Sciatic nerve (tissue), 2 donors: ENCODE data around the gene SSNA1. TPM values are rescaled to one million over a fixed set of nuclear protein-coding genes. Genes with fewer than 3 reads are reported as not detected.
A peak's percentile ranks its signal among the peaks of the same experiment; 100 is the strongest.

Experiments
- ATAC-seq: fragments of 200-7000 bp; cut with Tn5 transposase; one replicate; pipeline ENCODE4 v1.9.1; 2020; ENCODE audit warnings: mild to moderate bottlenecking, moderate library complexity
- DNase-seq: peaks from one replicate; pipeline ENCODE4 v3.0.0-alpha.2; 2020; ENCODE audit warnings: low spot score
- intact Hi-C: fragments of 100-400 bp; cut with DNase I; formaldehyde crosslinking; loops from one replicate; pipeline ENCODE4 v1.14.2; 2022
- total RNA-seq: library from RNA; stranded (reverse); fragmentation: NEBNext Ultra II Directional; extraction: Animal tissue kit (Norgen Biotek cat#: 25700); gene quantifications from one replicate; pipeline ENCODE4 v1.2.1, GENCODE V29; 2021
- donor health status: DM: no; HTN: no; CAD: no.
- donor health status: DM: no; HTN: no; CAD: no.

Gene SSNA1
- total RNA-seq, 1 donor from 2014 or later, result 27.6 TPM

DNA sequence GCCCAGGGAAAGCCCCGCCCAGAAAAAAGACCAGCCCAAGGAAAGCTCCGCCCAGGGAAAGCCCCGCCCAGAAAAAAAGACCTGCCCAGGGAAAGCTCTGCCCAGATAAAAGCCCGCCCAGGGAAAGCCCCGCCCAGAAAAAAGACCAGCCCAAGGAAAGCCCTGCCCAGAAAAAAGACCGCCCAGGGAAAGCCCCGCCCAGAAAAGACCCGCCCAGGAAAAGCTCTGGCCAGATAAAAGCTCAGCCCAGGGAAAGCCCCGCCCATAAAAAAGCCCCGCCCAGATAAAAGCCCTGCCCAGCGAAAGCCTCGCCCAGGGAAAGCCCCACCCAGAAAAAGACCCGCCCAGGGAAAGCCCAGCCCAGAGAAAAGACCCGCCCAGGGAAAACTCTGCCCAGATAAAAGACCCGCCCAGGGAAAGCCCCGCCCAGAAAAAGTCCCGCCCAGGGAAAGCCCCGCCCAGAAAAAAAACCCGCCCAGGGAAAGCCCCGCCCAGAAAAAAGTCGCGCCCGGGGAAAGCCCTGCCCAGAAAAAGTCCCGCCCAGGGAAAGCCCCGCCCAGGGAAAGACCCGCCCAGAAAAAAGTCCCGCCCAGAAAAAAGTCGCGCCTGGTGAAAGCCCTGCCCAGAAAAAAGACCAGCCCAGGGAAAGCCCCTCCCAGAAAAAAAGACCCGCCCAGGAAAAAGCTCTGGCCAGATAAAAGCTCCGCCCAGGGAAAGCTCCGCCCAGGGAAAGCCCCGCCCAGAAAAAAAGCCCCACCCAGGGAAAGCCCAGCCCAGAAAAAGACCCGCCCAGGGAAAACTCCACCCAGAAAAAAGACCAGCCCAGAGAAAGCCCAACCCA is 37.6 kb upstream of the SSNA1 start:
- intact Hi-C loops, result no loop called here
- DNase-seq, result no peak
- no peak for ATAC-seq

DNA sequence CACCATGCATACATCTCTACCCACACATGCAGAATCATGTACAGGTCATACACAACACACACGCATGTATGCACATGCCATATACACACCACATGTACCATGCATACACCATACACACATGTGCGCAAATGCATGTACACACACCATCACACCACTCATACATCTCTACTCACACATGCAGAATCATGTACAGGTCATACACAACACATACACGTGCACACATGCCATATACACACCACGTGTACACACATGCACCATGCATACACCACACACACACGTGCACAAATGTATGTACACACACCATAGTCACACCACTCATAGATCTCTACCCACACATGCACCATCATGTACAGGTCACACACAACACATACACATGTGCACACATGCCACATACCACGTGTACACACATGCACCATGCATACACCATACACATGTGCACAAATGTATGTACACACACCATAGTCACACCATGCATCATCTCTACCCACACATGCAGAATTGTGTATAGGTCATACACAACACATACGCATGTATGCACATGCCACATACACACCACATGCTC is 35.6 kb upstream of the SSNA1 start:
- no peak for DNase-seq
- ATAC-seq, result no peak
- intact Hi-C loops, result no loop called here

DNA sequence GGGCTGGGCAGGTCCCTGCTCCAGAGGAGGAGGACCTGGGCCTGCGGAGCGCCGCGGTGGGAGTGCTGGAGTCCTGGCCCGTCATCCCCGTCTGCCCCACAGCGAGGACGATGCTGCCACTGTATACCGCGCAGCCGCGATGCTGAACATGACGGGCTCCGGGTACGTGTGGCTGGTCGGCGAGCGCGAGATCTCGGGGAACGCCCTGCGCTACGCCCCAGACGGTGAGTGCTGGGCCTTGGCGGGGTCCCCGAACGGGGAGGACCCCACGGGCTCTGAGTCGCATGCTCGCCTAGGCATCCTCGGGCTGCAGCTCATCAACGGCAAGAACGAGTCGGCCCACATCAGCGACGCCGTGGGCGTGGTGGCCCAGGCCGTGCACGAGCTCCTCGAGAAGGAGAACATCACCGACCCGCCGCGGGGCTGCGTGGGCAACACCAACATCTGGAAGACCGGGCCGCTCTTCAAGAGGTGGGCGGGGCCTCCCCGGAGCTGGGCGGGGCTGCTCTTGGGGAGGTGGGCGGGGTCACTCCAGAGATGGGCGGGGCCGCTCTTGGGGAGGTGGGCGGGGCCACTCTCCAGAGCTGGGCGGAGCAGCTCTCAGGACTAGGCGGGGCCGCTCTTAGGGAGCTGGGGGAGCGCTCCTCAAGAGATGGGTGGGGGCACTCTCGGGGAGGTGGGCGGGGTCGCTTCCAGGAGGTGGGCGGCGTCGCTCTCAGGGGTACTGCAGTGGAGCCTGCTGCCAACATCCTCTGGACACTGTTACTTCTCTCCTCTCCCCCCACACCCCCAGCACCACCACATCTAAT is 31.7 kb upstream of the SSNA1 start:
- ATAC-seq (peak; percentile 75), DNase-seq (no peak)
- intact Hi-C loops, result no loop called here

DNA sequence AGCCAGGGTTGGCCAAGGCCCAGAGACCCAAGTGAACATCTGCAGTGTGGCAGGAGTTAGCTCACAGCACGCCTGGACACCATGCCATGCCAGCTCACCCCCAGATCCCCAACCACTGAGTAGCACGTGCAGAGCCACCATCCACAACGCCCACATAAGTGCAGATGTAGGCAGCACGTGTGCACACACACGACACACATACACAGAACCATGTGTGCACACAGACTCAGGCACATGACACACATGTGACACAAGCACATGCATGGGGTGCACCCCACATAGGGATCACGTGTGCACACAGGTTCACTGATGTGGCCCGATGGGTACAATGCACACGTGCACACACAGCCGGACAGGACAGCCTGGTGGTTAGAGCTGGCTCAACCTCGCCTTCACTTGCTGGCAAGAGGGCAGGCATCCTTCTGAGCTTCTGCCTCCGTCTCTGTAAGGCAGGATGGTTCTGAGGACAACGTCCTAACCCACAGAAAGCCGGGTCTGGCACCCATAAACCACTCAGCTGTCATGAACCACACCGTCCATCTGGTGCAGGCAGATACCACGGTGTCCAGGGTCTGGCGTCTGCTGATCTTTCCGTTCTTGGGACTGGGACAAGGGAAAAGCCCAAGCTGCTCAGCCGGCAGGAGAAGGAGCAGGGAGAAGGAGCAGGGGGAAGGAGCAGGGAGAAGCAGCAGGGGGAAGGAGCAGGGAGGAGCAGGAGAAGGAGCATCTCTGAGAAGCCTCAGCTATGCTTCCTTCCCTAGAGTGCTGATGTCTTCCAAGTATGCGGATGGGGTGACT is 30.7 kb upstream of the SSNA1 start:
- ATAC-seq (no peak), DNase-seq (no peak)
- intact Hi-C loops, result no loop called here

DNA sequence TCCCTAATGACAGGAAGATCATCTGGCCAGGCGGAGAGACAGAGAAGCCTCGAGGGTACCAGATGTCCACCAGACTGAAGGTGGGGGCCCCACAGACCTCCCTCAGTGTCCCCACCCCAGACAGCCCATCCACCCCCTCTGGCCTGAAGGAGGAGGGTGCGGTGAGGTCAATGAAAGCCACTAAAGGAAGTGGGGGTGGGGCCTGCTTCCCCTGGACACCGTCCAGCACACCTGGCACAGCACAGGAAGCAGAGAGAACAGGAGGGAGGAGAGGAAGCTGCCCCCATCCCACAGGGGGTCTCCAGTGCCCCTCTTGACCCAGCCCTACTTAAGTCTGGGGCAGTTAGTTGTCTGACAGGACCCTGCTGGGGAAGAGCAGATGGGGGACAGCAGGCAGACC is 29.9 kb upstream of the SSNA1 start:
- intact Hi-C loops, result no loop called here
- DNase-seq (no peak), ATAC-seq (no peak)

DNA sequence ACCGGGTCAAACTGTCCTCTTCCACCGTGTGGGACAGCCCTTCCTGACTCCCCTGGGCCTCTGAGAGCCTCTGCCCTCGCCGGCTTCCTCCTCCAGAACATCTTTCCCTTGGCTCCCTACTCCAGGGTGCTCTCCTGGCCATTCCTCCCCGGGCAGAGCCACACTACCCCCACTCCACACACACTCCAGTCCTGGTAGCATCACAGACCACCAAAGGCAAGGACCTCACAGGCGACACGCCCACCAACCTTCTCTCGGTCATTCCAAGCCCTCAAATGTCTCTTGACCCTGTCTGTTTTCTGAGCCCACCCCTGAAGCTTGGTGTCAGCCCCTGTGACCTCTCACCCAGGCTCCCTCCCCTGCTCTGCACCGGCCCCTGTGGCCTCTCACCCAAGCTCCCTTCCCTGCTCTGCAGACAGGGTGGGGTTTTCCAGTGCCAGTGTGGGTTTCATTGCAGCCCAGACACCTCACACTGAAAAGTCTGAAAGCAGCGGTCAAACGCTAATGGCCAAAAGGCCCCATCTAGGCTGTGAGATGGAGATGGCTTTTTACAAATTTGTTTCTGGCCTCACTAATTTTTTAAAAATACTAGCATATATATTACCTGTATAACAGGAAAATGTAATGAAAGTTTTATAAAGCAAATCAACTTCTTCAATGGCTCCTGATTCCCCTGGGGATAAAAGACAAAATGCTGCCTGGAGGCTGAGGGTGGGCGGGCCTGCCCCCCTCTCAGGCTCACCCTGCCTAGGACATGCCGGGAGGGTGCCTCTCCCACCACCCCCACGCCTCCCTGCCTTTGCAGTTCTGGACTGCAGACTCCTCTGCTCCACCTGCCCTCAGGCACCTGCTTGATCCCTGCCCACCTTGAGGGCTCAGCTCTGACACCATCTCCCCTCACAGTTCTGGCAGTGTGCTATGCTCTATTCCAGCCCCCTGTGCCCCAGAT is 29.1 kb upstream of the SSNA1 start:
- DNase-seq (no peak), ATAC-seq (no peak)
- intact Hi-C loops, result no loop called here

DNA sequence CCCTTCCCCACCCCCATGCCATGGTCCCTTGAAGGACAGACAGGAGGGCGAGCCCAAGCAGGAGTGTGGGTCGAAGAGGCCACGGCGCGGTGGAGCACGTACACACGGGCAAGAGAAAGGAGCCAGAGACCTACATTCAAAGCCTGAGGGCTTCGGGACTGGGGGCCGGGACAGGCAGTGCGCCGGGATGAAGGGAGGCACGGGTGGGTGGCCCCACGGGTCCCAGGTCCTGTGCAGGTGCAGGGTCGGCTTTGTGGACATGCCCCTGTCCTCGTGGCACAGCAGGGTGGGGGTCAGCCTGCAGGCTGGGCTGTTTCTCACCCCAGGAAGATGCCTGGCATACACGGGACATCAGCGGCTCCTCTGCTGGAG is 28.4 kb upstream of the SSNA1 start:
- ATAC-seq, result no peak
- no peak for DNase-seq
- intact Hi-C loops, result no loop called here

DNA sequence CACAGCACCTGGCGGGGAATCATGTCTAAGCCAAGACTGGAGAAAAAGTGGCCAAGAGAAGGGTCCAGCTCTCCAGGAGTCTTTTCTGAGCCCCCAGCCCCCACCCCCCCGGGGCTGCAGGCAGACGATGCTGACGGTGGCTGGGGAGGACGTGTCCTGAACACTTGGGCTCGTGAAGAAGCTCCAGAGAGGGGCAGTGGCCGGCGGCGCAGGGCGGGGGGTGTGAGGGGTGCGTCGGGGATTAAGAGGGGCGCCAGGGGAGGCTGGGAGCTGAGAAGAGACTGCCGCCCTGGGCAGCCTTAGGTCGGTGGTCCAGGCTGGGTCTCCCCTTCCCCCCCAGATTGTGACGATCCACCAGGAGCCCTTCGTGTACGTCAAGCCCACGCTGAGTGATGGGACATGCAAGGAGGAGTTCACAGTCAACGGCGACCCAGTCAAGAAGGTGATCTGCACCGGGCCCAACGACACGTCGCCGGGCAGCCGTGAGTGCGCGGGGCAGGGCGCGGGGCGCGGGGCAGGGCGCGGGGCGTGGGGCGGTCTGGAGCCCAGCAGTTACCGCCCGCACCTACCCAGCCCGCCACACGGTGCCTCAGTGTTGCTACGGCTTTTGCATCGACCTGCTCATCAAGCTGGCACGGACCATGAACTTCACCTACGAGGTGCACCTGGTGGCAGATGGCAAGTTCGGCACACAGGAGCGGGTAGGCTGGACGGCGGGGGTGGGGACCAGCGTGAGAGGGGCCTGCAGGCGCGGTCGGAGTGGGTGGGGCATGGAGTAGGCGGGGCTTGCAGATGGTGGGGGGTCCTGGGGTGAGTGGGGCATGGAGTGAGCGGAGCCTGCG is 27.5 kb upstream of the SSNA1 start:
- no peak for ATAC-seq
- intact Hi-C loops, result no loop called here
- no peak for DNase-seq

DNA sequence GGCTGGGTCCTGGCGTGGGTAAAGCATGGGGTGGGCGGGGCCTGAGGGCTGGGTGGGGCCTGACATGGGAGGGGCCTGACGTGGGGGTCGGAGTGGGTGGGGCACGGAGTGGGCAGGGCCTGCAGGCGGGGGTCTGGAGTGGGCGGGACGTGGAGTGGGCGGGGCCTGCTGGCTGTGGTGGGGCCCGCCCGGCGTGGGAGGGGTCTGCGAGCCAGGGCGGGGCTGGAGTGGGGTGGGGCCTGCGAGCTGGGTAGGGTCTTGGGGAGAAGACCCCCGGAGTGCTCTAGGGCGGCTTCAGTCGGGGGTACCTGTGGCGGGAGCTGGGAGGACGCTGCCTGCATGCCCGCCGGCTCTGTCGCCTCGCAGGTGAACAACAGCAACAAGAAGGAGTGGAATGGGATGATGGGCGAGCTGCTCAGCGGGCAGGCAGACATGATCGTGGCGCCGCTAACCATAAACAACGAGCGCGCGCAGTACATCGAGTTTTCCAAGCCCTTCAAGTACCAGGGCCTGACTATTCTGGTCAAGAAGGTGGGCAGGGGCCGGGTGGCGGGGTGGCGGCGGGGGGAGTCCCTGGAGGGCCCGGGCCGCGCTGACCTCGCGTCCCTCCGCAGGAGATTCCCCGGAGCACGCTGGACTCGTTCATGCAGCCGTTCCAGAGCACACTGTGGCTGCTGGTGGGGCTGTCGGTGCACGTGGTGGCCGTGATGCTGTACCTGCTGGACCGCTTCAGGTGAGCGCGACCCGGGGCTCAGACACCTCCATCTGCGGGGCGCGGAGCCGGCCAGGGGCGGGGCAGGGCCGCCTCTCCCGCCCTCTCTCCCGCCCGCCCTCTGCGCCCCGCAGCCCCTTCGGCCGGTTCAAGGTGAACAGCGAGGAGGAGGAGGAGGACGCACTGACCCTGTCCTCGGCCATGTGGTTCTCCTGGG is 26.7 kb upstream of the SSNA1 start:
- ATAC-seq, result no peak
- no peak for DNase-seq
- intact Hi-C loops, result no loop called here

DNA sequence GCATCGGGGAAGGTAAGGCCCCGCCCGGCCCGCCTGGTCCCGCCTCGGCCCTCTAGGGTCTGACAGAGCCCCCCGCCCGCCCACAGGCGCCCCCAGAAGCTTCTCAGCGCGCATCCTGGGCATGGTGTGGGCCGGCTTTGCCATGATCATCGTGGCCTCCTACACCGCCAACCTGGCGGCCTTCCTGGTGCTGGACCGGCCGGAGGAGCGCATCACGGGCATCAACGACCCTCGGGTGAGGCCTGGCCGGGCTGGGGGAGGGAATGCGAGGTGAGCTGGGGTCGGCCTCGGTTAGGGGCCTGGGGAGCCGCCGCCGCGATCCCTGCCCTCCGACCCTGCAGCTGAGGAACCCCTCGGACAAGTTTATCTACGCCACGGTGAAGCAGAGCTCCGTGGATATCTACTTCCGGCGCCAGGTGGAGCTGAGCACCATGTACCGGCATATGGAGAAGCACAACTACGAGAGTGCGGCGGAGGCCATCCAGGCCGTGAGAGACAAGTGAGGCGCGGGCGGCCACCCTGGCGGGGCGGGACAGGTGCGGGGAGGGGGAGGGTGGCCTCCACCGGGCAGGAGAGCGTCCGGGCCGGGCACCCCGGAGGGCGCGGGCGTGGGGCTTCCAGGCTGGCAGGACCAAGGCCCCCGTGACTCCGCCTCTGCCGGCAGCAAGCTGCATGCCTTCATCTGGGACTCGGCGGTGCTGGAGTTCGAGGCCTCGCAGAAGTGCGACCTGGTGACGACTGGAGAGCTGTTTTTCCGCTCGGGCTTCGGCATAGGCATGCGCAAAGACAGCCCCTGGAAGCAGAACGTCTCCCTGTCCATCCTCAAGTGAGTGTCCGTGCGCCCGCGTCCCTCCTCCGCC is 25.7 kb upstream of the SSNA1 start:
- DNase-seq (no peak), ATAC-seq (no peak)
- intact Hi-C loops, result no loop called here

DNA sequence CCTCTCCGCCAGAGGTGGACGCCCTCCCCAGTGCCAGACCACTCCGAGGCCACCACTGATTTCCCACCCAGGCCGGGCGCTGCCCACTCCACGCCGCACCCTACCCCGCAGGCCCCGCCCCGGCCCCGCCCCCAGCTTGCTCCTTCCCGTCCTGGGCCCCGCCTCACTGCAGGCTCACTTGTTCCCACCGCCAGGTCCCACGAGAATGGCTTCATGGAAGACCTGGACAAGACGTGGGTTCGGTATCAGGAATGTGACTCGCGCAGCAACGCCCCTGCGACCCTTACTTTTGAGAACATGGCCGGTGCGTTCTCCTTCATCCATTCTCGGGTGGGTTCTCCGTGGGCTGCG is 25.1 kb upstream of the SSNA1 start:
- ATAC-seq (no peak), DNase-seq (no peak)
- intact Hi-C loops, result no loop called here

DNA sequence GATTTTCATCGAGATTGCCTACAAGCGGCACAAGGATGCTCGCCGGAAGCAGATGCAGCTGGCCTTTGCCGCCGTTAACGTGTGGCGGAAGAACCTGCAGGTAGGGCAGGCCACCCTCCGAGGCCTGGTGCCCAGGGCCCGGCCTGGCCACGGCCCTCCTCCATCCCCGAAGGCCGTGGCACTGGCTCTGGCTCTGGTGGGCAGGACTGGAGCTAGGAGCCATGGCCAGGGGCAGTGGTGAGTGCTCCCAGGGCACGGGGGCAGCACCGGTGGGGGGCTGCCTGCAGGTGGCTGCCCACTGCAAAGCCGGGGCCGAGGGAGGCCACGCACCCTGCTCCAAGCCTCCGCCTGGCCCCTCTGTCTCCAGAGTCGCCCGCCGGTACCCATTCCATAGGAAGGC is 24.7 kb upstream of the SSNA1 start:
- no peak for DNase-seq
- no peak for ATAC-seq
- intact Hi-C loops, result no loop called here

DNA sequence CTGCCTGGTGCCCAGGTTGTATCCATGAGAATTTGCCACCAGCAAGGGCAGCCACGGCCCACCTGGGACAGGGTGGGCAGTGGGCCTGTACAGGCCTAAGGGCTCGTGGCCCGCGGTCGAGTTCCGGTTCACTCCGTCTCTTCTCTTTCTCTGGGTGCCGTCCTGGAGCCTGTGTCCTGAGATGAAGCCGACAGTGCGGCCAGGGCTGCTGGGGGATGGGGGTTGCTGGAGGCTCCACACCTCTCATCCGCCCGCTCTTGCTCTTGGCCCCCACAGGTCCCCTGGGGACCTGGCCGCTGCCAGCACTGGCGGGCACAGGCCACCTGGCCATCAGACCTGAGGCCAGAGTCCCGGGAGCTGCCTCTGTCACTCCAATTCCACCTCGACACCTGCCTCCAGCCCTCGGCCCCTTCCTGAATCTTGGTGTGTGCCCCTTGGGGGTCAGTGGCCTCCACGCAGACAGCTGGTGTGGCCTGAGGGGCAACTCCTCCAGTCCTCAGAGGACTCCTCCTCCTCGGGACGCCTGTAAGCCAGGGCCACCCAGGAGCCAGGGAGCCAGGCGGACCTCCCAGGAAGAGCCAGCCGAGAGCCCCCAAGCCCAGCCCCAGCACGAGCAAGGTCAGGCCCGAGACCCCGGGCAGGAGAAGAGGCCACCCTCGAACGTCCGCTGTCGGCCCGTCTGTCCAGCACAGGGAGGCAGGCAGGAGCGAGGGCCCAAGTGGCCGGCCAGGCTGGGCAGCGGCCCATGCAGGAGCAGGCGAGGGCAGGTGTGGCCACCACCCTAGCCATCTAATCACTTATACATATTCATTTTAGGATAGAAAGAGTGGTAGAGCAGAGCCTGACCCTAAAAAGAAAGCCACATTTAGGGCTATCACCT is 23.9 kb upstream of the SSNA1 start:
- intact Hi-C loops, result no loop called here
- DNase-seq, result no peak
- no peak for ATAC-seq

DNA sequence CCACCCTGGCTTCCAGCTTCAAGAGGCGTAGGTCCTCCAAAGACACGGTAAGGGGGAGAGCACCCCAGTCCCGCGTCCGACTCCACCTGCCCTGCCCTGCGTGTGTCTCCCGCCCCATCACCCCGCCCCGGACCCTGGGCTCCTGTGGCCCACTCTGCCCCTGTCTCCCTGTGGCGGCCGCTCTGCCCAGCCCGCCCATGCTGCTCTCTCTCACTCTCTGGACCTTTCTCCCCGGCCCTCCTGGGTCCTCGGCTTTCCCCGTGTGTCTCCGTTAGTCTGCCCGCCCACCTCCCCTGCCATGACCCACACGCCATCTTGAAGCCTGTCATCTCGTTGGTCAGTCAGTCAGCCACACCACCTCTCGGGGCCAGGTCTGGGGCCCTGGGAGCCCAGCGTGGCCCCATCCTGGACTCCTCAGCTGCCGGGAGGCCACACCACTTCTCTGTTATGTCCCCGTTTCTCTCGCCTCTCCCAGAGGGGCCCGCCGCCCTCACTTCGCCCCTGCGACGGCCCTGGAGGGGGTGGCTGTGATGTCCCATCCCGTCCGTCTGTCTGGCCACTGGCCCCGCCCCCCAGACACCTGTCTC is 23.1 kb upstream of the SSNA1 start:
- no peak for DNase-seq
- no peak for ATAC-seq
- intact Hi-C loops, result no loop called here
